Measurements from ENCODE around the gene KNSTRN.

KNSTRN gene

DNA sequence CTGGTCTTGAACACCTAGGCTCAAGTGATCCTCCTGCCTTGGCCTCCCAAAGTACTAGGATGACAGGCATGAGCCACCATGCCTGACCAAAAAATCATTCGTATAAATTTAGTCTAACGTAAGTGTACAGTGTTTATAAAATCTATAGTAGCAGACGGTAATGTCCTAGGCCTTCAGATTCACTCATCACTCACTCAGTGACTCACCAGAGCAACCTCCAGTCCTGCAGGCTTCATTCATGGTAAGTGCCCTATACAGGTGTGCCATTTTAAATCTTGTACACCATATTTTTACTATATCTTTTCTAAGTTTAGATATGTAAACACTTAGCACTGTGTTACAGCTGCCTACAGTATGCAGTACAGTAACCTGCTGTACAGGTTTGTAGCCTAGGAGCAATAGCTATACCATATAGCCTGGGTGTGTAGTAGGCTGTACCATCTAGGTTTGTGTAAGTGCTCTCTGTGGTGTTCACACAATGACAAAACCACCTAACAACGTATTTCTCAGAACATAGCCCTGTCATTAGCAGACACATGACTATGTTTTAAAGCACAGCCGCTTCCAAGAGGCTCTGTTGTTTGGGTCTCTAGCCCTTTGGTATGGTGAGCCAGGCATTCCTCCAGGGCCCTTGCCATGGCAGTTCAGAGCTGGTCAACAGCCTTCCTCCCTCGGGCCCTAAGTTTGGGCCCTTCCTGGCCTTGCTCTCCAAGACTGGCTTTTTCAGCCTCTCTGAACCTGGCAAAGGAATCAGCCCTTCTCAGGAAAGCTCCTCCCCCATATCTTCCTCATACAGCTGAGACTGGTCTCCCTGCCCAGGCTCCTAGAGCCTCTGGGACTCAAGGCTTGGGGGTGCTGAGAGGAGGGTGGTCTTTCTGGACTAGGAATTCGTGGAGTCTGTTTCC lies 39.9 kb upstream of the KNSTRN start:
- H3K9me3 Mint-ChIP-seq = no peaks in the 10 kb centered on the region
- peaks cover 2% of the 10 kb centered on the region for H3K4me1 Mint-ChIP-seq
- H3K27me3 Mint-ChIP-seq = no peaks in the 10 kb centered on the region
- H3K4me3 Mint-ChIP-seq = no peak overlapping the region
- H3K27ac Mint-ChIP-seq = no peak overlapping the region
- ATAC-seq (no peak), DNase-seq (no peak)
- H3K36me3 Mint-ChIP-seq (ENCODE audit: low read depth) = no peaks in the 10 kb centered on the region

DNA sequence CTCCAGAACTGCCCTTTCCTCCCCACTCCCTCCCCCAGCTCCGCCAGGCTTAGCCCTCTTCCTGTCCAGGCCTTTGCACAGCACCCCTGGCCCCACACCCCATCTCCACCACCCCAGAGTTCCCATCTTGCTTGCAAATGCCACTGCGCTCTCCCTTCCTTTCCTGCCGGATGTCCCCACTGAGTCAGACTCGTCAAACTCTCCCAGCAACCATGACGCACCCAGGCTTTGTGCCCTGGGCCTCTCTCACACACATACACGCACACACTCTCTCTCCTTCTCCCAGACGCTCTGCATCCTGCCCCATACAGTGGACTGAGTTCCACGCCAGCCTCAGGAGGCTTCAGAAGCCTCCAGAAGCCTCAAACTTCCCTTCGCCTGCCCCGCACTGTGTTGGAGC lies 39.0 kb upstream of the KNSTRN start:
- no peaks in the 10 kb centered on the region for H3K4me1 Mint-ChIP-seq
- H3K27me3 Mint-ChIP-seq = no peaks in the 10 kb centered on the region
- H3K27ac Mint-ChIP-seq = no peak overlapping the region
- H3K4me3 Mint-ChIP-seq = no peak overlapping the region
- ATAC-seq (no peak), DNase-seq (no peak)
- no peaks in the 10 kb centered on the region for H3K9me3 Mint-ChIP-seq
- H3K36me3 Mint-ChIP-seq (ENCODE audit: low read depth) = no peaks in the 10 kb centered on the region

DNA sequence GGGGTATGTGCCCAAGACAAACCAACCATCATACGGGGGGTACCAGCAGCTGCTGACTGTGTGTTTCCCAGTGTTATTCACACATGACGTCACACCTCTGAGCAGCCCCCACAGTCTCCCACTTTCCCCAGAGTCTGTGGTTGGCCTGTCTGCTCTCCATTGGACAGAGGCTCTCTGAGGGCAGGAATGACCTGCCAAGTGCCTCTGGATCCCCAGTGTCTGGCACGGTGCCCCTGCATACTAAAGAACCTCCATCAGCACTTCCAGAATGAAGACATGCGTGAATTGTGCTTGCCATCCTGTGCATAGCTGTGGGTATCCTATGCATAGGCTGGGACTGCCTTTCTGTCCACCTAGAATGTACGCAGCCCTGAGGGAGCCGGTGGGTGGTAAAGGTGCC lies 38.3 kb upstream of the KNSTRN start:
- no peaks in the 10 kb centered on the region for H3K27me3 Mint-ChIP-seq
- H3K36me3 Mint-ChIP-seq (ENCODE audit: low read depth) = no peaks in the 10 kb centered on the region
- no peak for ATAC-seq

DNA sequence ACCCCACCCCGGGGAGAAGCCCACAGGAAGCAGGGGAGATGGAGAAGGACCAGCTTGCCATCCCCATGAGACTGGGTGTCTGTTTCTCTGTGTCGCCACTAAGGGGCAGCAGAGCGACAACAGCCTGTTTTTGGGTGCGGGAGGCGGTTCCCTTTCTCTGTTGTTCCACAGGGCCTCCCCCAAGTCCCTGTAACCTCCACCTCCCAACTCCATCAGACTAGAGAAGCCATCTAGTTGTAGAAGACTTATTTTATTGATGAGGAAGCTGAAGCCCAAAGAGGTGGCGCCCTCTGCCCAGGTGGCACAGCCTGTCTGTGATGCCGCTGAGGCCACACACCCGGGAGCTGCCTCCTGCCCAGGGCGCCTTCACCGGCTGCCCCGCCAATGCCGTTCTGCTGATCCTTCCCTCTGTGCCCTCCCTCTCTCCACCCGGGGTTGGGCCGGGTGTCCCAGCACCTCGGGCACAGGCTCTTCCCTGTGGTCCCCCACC lies 37.8 kb upstream of the KNSTRN start:
- no peaks in the 10 kb centered on the region for H3K27me3 Mint-ChIP-seq
- H3K9me3 Mint-ChIP-seq = no peaks in the 10 kb centered on the region
- no peaks in the 10 kb centered on the region for H3K36me3 Mint-ChIP-seq (ENCODE audit: low read depth)
- ATAC-seq = peak; percentile 58
- H3K4me1 Mint-ChIP-seq = no peaks in the 10 kb centered on the region
- H3K4me3 Mint-ChIP-seq = no peak overlapping the region
- no peak overlapping the region for H3K27ac Mint-ChIP-seq
- DNase-seq = peak; percentile 71

More for the DNA sequence above, 38.3 kb upstream of the KNSTRN start:
- H3K4me3 Mint-ChIP-seq = no peak overlapping the region
- H3K4me1 Mint-ChIP-seq = no peaks in the 10 kb centered on the region
- no peak for DNase-seq
- no peaks in the 10 kb centered on the region for H3K9me3 Mint-ChIP-seq
- H3K27ac Mint-ChIP-seq = no peak overlapping the region

DNA sequence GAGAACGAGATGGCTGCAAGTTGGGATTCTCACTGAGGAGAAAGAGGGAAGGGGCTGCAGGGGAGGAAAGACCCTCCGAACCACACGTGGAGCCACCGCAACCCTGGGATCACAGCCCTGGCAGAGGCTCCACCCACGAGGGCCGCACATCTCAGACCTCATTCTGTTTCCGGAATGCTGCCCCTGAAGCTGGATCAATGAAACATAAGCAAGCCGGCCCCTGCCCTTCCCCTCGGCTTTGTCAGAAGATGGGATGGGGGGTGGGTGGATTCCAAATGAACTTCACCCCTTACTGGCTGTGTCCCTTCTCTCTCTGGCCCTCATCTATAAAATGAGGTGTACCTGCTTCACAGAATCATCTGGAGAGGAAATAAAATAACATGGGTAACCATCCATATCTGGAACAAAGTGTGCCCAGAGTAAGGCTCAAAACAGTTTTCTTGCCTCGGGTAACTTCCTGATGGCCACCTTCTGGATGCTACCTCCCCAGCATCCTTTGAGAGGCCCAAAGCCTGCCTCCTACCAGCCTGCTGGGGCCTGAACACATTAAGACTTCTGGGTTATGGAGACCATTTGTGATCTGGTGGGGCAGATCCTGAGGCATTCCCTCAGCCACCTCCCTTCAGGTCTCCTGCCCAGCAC lies 37.2 kb upstream of the KNSTRN start:
- no peak overlapping the region for H3K4me3 Mint-ChIP-seq
- DNase-seq = no peak
- H3K9me3 Mint-ChIP-seq = no peaks in the 10 kb centered on the region
- no peak overlapping the region for H3K27ac Mint-ChIP-seq
- H3K4me1 Mint-ChIP-seq = no peaks in the 10 kb centered on the region
- H3K27me3 Mint-ChIP-seq = no peaks in the 10 kb centered on the region
- ATAC-seq = no peak
- H3K36me3 Mint-ChIP-seq (ENCODE audit: low read depth) = no peaks in the 10 kb centered on the region

DNA sequence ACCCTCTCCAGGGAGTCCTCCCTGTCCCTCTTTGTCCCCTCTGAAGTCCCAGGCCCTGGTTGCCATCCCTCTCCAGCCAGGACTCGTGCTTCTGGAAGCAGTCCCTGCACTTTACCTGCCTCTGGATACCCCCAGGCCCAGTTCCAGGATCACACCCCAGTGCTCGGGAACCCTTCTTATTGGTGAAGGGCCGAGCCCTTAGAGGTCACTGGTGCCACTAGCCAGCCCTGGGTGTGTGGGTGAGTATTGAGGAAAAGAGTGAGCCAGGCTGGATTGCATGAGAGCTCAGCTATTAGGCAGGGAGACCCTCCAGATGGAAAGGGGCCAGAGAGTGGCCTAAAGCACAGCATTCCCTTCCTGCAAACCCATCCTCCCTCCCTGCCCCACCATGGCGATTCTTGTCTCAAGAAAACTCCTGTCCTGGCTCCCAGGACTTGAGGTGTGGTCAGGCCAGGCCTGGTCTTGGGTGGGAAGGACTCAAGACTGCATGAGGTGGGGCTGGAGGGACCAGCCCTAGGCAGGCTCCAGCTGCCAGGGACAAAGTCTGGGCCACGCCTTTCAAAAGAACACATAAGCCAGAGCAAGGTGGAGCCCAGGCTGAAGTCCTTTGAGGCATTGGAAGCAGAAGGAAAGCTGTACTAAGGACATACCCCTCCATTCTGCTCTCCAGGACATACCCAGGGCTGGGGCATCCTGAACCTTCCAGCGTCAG lies 36.5 kb upstream of the KNSTRN start:
- ATAC-seq (no peak), DNase-seq (no peak)
- Mint-ChIP-seq H3K27me3 (no peaks in the 10 kb centered on the region), H3K9me3 (no peaks in the 10 kb centered on the region), H3K4me3 (no peak overlapping the region), H3K36me3 (ENCODE audit: low read depth) (no peaks in the 10 kb centered on the region), H3K27ac (no peak overlapping the region), H3K4me1 (no peaks in the 10 kb centered on the region)

DNA sequence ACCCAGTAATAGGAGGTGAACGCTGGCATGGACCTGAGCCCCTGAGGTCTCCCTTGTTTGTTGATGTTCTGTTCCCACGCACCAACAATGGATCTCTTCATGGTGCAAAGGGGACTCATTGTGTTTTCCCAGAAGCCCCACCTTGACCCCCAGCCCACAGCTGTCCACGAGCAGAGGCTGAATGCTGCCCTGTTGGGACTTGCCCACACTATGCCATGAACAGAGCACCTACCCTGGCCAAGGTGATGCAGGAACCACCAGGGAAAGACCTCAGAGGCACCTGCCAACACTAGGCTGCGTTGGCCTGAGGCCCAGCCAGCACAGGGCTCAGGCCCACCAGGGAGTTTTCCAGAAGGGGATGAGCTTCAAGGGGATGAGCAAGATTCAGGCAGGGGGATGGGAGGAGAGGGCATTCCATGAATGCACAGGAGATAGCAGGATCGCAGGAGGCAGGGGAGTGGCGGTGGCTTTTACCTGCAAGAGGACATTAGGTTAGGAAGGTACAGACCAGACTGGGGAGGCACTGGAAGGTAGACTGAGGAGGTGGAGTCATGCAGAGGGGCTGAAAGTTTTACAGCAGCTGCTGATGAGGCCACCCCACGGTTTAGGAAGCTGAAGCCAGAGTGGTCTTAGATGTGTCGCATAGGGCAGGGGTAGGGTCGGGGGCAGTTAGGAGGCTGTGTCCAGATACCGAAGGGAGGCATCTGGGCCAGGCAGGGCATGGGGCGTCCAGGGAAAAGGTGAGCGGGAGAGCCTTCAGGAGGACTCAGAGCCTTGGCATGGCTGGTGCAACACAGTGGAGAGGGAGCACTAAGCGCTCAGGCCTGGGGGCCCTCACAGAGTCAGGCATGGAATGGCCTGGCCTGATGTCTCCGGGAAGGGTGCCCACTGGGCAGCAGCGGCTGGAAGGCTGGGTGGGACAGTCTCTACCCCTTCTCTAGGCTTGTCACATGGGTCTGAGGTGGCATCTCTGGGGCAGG lies 35.7 kb upstream of the KNSTRN start:
- H3K36me3 Mint-ChIP-seq (ENCODE audit: low read depth) = no peaks in the 10 kb centered on the region
- no peaks in the 10 kb centered on the region for H3K27me3 Mint-ChIP-seq
- ATAC-seq = no peak
- H3K4me3 Mint-ChIP-seq = no peak overlapping the region
- no peaks in the 10 kb centered on the region for H3K9me3 Mint-ChIP-seq
- H3K27ac Mint-ChIP-seq = no peak overlapping the region
- no peak for DNase-seq
- H3K4me1 Mint-ChIP-seq = no peaks in the 10 kb centered on the region

DNA sequence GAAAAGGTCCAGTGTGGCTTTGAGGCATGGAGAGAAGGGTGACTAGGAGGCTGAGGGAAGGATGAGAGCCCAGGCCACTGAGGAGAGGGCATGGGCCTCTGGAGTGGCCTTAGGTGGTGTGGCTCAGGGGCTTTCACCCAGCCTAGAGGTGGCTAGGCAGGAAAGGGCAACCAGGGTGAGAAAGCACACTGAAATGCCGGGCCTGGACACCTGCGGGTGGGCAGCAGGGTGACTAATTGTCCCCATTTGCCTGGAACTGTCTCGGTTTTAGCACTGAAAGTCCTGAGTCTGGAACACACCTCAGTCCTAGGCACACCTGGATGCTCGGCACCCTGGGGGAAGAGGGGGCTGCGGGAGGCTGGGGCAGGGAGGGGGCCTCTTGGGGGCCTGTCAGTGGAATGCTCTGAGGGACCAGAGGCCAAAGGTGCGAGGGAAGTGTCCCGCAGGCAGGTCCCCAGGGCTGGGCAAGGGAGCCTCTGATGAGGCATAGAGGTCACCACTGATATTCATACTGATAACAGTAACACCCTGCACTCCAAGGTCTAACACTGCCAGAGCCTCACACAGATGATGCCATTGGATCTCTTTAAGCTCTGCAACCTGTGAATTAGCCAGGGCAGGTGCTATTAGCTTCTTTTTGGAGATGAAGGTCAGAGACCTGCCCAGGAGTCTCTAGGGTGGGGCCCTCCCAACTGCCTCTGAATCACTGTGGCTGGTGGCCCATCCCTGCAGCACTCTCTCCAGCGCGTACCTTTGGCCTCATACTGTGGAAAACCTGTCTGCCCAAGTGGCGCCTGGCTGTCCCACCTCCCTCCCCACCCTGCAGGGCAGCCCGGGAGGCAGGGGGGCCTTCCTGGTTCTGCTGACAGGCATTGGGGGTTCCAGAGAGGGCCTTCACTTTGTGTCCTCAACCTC lies 34.7 kb upstream of the KNSTRN start:
- no peak for DNase-seq
- Mint-ChIP-seq H3K27ac (no peak overlapping the region), H3K4me1 (no peaks in the 10 kb centered on the region), H3K9me3 (no peaks in the 10 kb centered on the region), H3K27me3 (no peaks in the 10 kb centered on the region), H3K4me3 (no peak overlapping the region), H3K36me3 (ENCODE audit: low read depth) (no peaks in the 10 kb centered on the region)
- ATAC-seq = no peak

DNA sequence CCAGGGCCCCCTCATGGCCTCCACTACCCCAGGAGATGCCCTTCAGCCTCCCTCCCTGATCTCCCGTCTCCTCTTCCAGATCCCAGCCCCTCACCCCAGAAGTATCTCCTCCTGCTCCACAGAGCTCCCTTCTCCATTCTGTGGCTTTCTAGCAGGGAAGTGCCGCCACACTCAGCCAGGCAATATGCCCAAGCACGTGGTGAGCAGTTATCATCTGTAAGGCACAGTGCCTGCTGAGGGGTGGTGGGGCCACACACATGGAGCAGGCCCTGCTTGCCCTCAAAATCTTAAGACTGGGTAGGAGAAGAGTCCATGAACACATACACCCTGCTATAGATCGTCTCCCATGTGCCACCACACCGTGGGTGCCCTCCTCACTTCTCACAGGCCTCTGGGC lies 34.0 kb upstream of the KNSTRN start:
- H3K27ac Mint-ChIP-seq = no peak overlapping the region
- DNase-seq (no peak), ATAC-seq (no peak)
- H3K9me3 Mint-ChIP-seq = no peaks in the 10 kb centered on the region
- H3K4me1 Mint-ChIP-seq = no peaks in the 10 kb centered on the region
- no peak overlapping the region for H3K4me3 Mint-ChIP-seq
- H3K36me3 Mint-ChIP-seq (ENCODE audit: low read depth) = no peaks in the 10 kb centered on the region
- H3K27me3 Mint-ChIP-seq = no peaks in the 10 kb centered on the region

DNA sequence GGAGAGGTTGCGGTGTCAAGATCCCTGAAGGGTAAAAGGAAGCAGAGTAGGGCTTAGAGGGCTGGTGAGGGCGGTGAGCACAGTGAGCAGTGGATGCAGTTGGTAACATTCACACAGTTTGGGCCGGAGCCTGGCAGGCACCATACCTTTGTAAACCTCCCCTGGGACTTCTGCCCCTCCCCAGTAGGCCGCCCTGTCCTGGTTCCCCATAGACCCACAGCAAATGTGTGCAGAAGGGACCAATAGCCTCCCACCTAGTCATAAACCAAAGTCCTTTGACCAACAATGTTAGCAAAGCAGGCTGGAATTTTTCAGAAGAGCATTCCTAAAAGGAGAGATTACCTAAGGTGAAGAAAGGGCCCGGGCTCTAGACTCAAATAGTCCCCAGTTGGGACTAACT lies 33.4 kb upstream of the KNSTRN start:
- Mint-ChIP-seq H3K36me3 (ENCODE audit: low read depth) (no peaks in the 10 kb centered on the region), H3K27ac (no peak overlapping the region), H3K4me3 (no peak overlapping the region), H3K4me1 (no peaks in the 10 kb centered on the region), H3K9me3 (no peaks in the 10 kb centered on the region), H3K27me3 (no peaks in the 10 kb centered on the region)
- ATAC-seq = no peak
- no peak for DNase-seq

DNA sequence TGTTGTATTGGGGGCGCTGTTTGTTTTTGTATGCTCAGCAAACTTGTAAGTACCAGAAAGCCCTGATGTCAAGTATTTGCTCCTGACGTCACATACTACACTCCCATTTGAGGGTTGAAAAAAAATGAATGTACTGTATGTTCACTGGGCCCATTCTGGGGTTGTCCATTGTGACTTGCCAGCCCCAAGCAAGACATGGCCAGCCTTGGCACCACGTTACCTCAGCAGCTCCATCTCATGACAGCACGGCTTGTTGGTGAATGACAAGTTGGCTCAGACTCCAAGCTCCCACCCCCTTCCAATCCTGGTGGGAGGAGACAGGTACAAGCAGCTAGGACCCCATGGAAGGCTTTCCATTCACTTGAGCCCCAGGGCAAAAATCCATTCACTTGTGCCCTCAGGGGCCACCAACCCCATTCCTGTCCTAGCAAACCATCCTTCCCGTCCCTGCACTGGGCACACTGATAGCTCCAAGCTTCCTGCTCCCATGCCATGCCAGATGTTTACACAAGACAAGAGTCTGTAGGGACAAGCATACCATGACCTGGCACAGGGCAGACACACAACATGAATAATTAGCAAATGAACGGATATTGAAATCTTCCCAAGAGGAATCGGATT lies 30.1 kb upstream of the KNSTRN start:
- Mint-ChIP-seq H3K27me3 (no peaks in the 10 kb centered on the region), H3K4me3 (no peak overlapping the region), H3K4me1 (no peaks in the 10 kb centered on the region), H3K9me3 (no peaks in the 10 kb centered on the region), H3K36me3 (ENCODE audit: low read depth) (no peaks in the 10 kb centered on the region), H3K27ac (no peak overlapping the region)
- ATAC-seq = no peak
- DNase-seq = no peak

DNA sequence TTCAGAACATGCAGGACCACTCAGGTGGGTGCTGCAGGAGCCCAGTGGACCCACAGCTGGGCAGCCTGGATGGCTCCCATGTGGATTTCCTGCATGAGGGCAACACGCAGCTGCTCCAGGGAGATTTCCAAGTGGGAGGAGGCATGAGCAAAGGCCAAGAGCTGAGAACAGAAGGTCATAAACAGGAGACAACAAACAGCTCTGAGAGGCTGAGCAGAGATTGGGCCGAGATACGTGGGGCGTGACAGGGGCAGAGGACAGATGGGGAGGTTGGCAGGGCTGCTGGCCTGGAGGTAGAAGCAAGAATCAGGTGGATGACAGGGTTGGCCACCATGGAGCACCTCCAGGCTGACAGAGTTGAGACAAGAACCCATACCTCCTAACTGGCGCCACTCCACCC lies 28.8 kb upstream of the KNSTRN start:
- Mint-ChIP-seq H3K4me3 (no peak overlapping the region), H3K27ac (no peak overlapping the region), H3K27me3 (no peaks in the 10 kb centered on the region), H3K36me3 (ENCODE audit: low read depth) (no peaks in the 10 kb centered on the region), H3K4me1 (peaks cover 2% of the 10 kb centered on the region), H3K9me3 (no peaks in the 10 kb centered on the region)
- DNase-seq = no peak
- no peak for ATAC-seq

Data from activated naive CD8-positive, alpha-beta T cell treated with anti-CD3 and anti-CD28 coated beads, Interleukin-2, amount 50 U/mL, for 24 hours (primary cell).